UCSD-AML1 (cell line): ENCODE data around the gene NRIP1.
"Not testable (repeated sequence)": the region's sequence is repeated elsewhere in the genome, so short reads cannot be mapped to it uniquely, and the experiment has no call there.

Experiments used
- DNase-seq: peaks from one replicate; lab custom pipeline; 2025; ENCODE audit not compliant: unreplicated experiment; lab: John Stamatoyannopoulos, UW

The NRIP1 gene

DNA sequence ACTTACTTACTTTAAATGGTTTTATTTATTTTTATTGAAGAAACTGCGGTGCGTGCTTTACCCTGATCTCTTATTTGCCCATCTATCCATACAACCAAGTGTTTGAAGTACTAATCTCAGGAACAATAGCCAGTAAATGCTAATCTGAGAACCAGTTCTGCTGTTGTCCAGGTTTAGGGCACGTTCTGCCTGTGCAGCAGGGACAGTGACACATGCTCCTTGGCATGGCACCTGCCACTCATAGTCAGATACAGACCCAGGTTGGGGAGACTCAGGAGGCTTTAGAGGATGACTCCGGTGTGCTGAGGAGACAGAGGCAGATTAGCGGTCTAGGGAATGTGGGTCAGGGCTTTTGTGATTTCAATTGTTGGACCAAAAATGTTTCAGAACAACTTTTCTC lies 83.6 kb downstream of the NRIP1 start:
- DNase-seq, result no peak

DNA sequence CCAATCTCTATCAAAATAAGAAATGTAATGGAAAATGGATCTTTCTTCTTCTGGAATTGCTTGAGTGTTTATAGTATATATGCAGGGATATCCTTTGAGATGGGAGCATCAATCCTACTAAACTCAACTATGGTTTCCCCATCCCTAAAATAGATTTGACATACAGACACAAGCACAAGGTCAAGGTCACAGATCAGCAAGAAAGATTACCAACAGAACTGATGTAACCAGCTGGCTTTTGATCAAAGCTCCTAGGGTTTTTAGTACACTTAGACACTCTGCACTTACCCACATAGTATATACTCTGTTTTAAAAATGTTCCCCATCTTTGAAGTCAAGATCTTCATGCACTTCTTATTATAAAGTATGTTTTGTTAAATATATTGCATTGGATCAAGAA lies 85.5 kb downstream of the NRIP1 start:
- no peak for DNase-seq

DNA sequence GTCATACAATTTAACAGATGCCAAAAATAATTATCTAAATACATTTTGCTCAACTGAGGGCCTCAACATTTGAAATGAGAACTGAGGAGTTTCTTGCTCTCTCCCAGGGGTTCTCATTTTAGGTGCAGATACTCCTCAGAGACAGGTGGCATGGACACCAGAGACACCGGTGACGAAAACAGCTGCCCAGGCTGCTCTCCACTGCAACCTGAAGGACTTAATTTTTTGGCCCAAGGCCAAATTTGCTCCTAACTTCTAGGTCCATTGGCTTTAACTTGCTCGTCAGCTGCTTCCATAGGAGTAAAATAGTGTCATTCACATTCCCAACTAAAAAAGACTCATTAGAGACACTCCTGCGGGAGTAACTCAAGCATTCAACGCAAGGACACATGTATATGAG lies 87.0 kb downstream of the NRIP1 start:
- DNase-seq, result no peak

DNA sequence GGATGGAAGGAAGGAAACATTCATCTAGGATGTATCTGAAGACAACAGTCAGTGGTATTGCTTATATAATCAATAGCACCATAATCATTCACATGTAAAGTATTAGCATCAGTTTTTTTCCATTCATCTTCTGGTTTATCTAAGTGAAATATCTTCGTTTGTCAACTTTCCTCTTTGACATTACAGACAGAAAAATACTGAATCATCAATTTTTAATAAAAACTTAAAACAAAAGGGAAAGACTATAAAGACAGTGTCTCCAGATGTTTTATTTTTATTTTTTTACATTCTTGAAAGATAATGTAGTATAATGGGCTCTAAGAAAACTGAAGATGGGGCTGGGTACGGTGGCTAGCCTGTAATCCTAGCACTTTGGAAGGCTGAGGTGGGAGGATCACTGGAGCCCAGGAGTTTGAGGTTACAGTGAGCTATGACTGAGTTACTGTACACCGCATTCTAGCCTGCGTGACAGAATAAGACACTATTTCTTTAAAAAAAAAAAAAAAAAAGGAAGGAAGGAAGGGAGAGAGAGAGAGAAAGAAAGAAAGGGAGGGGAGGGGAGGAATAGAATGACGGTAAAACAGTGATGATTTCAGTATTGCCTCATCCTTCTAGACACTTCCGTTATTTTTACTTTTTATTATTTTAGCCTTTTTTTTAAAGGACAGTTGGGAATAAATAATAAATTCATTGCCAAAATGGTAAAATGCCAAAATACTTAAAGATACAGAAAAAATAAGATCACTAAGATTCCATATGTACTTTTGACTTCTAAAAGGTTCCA lies 89.5 kb downstream of the NRIP1 start:
- DNase-seq, result no peak

DNA sequence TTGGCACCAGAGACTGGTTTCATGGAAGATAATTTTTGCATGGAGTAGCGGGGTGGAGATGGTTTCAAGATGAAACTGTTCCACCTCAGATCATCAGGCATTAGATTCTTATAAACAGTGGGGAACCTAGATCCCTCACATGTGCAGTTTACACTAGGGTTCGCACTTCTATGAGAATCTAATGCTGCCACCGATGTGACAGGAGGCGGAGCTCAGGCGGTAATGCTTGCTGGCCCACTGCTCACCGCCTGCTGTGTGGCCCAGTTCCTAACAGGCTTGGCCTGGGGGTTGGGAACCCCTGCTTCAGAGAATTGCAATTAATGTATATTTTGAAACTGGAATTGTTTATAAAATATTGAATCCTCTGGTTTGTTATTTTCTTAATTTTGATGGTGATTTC lies 92.1 kb downstream of the NRIP1 start:
- DNase-seq, result no peak

DNA sequence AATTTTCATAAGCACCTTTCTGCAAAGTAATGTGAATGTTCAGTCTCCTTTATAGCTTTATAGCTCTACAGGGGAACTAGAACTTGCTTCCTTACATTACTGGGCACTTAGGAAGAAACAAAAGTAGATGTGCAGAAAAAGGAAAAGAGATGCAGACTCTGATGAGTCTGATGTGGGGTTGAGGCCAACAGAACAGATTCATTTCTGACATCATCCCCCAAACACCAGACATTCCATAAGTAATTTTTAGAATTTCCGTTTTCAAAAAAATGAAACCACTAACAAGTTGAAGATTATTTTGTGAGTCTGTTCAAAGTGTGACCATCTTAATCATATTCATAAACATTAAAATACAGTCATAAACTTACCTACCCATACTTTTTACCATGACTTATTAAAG lies 96.0 kb downstream of the NRIP1 start:
- DNase-seq, result no peak

DNA sequence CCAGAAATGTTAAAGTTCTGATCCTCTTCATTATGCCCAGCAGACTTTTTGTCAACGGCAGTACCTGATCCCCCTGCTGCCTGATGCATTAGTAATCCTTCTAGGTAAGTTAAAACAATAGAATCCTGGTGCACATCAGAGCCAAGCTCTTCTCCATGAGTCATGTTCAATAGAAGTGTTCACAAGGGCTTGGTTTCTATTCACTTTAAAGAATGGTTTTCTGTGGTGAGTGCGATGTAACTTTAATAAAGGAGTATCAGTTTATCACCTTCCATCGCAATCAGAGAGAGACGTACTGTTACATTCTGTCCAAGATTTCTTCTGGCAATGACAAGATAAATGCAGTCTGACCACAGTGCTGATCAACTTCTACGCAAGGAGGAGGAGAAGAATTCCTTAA lies 96.8 kb downstream of the NRIP1 start:
- DNase-seq, result no peak

DNA sequence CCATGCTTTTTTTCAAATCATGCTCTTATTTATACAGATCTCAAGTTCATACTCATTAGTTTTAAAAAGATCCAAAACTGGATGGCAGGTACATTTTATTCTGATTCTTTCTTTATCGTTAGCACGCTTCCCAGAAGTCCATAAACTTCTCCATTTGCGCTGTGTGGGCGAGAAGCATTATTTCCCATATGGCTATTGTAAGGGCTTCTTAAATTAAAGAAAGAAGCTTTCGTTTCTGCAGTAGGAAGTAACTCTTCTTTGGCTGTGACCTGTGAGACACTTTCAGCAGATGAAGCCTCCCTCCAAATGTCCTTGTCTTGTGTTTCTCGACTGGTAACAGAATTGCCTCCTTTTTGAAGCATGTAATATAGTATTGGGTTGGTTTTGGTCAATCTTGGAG lies 100.2 kb downstream of the NRIP1 start:
- no peak for DNase-seq

DNA sequence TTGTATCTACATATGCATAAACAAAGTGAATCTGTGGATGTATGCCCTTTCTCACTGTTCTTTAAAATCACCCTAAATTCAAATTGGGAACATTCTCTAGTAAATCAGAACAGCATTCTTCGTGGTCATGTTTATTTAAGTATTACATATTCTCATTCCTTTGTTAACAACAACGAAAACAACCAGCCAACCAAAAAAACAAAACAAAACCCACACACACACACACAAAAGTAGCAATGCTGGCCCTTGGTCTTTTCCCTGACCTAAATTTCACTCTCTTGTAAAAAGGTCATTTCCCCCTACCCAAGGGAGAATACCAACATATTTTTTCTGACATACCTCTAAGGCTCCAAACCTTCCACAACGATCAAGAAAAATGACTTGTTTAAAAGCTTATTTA lies 102.6 kb downstream of the NRIP1 start:
- DNase-seq, result no peak

DNA sequence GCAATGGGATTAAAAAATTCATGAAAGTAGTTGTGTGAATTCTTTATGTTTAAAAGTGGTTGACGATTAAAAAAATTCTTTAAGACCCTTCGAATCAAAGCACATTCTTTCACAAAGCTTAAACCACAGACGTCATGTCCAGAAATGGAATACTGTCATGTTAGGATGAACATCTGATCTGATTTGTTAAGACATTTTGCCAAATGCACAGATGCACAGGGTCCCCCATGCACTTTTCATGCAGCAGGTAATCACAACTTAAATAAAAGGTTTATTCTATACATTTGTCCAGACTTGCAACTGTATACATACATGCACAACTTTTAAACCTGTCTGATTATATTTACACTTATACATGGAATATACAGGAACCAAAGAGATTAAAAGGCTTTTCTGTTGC lies 103.3 kb downstream of the NRIP1 start:
- DNase-seq, result no peak

DNA sequence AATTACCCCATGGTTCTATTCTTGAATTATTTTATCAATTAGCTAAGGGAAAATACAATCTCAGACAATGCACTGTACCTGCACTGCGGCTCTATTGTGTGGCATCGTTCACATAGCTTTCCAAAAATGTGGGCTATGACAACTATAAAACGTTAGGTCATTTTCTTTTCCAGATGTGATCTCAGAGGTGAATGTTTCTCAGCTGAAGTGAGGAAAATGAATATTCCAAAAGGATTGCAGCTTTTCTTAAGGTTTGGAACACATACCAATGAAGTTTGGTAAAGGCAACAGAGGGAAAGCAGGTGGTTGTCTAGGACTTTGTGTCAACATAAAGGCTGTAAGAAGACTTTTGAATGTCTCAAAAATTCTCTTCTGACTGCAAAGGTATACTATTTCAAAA lies 105.5 kb downstream of the NRIP1 start:
- no peak for DNase-seq

DNA sequence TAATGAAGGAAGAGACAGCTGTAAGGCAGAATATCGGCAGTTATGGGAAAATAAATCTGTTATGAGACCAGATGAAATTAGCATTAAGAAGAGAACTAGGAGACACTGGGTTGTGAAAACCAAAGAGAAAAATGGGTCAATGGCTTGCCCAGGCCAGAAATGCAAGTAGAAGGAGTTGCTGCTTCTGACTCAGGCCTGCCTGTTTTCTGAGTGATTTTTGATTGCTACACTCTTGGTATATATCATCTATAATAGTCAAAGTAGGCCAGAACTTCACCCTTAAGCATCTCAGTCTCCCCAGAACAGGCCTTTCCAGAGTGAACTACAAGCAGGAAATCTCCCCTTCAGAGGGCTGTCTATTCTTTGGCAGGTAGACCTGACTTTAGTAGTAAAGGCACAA lies 107.0 kb downstream of the NRIP1 start:
- no peak for DNase-seq

DNA sequence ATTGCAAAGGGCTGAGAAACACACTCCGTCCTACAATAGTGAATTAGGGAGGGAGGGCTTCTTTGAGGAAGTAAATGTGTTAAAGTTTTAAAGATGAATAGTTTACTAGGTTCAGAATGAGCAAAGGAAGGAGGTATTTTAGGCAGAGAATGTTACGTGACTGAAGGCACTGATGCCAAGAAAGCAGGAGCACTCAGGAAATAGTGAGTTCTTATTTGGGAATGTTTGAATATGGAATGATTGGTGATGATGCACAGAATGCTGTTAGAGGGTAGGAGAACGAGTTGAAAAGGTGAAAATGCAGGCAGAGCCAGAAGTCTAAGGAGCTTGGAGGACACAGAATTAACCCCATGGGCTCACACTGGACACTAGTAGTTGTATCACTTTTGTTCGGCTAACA lies 108.0 kb downstream of the NRIP1 start:
- no peak for DNase-seq

DNA sequence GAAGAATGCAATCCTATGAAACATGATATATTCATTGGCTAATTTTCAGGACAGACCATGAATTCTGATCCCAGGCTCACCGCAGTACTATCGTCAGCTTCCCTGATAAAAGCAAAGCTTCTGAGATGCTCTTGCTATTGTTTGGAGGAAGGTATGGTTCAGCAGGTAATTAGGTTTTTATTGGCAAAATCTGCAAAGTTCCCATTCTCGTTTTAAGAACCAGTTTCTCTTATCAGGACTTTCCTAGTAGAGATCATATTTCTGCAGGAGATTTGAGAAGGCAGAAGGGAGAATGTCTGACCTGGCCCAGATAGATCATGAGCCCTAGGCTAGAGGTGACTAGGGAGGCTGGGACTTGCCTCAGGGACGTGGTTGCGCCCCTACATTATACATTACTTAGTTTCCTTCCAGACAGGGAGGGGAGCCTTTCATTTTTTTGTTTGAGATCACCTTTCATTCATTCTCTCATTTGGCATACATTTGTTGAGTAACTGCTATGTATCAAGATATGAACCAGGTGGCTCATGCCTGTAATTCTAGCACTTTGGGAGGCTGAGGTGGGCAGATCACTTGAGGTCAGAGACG lies 108.8 kb downstream of the NRIP1 start:
- DNase-seq, result no peak

DNA sequence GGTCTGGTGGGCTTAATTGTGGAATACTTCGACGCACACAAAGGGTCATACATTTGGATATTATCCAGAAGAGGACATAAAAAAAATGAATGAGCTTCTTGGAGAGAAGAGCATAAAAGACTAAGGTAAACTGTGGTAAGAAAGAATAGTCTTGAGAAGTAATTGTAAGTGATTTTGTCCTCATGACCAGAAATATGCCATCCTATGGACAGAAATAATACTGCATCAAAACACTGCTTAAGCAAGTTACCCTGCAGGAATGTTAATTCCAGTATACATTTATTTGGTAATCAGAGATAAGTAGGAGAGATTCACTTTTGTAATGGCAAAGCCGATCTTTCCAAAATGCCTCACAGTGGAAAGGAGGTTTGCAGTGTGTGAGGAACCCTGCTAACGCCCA lies 111.9 kb downstream of the NRIP1 start:
- no peak for DNase-seq

DNA sequence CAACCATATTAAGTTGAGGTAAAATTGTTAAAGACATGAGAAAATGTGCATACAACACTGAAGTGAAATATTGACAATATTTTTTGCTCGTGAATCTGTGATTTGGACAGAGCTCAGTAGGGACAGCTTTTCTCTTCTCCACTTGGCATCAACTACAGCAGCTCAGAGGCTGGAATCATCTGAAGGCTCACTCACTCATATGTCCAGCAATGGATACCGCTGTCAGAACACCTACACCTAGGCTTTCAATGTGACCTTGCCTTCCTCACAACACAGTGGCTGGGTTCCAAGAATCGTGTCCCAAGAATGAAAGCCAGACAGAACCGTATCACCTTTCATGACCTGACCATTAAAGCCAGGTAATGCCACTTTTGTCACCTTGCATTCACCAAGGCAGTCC lies 115.2 kb downstream of the NRIP1 start:
- no peak for DNase-seq

DNA sequence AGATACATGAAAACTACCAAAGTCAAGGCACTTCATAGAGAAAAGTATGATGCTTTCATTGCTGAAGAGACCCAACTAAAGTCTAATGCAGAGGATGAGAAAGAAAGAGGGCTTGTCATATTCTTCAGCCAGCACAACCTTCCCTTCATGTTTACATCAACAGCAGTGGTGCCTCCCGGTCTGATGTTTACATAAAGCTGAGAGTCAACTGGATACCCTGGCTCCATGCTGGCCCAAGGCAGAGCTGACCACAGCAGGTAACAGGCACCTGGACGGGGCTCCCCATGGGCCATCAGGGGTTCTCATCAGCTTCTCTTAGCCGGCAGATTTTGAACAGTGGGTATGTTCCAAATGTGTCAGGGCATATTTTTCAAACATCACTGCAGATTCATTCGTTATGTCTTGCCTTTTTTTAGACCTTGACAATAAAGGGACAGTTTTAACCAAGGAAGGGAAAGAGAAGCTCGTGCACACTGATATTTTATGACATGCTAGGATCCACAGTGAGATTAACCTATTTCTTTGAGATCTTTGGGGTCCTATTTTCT lies 117.1 kb downstream of the NRIP1 start:
- DNase-seq, result no peak

DNA sequence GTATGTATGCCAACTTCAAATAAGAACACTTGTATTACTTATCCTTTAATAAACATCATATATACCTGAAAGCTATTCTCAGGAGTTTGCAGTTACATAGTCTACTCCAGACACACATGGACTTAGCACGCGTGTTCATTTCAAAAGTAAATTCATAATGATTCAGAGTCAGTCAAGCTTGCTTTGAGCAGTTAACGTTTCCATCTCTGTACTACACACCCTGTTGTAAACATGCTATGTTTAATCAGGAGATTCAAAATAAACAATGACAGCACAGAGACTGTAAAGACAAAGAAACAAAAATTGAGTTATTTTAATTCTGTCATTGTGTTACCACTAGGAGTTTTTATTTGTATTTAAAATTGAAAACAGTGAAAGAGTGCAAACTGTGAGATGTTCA lies 119.6 kb downstream of the NRIP1 start:
- DNase-seq, result no peak

DNA sequence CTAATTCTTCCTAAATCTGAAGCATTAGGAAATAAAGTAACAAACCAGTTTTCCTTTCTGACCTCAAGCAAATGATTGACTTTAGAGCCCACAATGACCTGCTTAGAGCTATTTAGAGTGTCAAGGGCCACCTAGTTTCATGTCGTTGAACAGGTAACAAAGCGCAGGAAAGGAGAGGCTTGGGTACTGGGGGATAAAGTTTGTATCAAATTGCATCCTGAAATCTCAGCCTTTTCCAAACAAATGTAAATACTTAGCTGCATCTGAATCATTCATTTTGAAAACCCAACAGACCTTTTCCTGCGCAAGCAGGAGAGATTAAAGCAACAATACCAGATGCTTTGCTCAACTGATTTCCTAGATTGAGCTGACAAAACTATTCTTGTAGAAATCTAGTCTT lies 121.2 kb downstream of the NRIP1 start:
- DNase-seq, result no peak

DNA sequence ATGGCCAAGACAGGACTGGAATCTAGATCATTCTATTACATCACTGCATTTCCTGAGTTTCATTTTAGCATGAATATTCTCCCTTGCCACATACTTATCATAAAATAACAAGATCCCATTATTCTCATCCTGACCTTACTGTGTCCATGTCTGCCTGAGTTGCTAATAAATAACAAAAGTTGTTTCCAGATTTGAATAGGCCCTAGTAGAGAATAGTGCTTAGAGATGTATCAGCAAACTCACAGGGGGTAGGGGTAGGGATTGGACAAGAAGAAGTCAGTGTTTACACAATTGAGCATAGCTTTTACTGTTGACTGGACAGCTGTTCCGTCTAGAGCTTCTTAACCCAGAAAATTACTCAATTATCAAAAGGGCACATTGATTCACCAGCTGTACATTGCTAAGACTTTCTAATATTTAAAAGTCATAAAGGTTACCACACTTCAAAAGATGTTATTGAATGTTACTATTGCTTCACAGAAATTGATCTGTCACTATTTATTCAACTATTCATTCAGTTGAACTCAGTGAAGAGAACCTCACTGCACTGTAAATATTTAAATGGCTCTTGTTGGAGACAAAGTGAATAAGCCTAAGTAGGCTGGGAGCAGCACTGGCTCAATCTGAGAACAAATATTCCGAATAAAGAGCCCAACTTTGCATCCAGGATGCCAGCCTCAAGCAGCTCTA lies 121.9 kb downstream of the NRIP1 start:
- DNase-seq, result no peak

DNA sequence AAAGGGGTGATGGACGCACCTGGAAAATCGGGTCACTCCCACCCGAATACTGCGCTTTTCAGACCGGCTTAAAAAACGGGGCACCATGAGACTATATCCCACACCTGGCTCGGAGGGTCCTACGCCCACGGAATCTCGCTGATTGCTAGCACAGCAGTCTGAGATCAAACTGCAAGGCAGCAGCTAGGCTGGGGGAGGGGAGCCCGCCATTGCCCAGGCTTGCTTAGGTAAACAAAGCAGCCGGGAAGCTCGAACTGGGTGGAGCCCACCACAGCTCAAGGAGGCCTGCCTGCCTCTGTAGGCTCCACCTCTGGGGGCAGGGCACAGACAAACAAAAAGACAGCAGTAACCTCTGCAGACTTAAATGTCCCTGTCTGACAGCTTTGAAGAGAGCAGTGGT lies 137.5 kb downstream of the NRIP1 start:
- DNase-seq, result not testable (repeated sequence)

DNA sequence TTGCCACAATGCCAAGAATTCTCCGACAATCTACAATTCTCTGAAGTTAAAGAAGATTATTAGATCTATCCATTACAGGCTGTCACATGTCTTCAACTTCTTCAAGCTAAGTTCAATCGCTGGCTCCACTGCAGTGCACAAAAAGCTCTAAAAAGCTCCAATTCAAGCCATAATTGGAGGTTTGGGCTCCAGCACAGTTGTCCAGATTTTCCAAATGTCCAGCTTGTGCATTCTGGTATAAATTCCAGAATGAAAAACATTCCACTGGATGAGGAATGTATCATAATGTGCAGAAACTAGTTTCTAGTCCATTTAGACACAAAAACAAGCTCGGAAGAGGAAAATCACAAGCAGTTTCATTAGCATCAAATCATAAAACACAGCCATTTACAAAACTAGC lies 138.6 kb downstream of the NRIP1 start:
- DNase-seq, result no peak
